T-cell (primary cell): ENCODE measurements around the gene FOXP1. TPM values are rescaled to one million over a fixed set of nuclear protein-coding genes. Genes with fewer than 3 reads are reported as not detected.

Experiments used
- ATAC-seq, 4 experiments: fragments of 200-7000 bp in 3 of 4; fragments of 150-1000 bp in 1 of 4; cut with Tn5 transposase; replicated peaks in 1 of 4; 1 replicate in 3 of 4; 2 replicates in 1 of 4; pipeline ENCODE4 v1.10.0; 2021; ENCODE audit warnings: moderate library complexity in 3 of 4, mild to moderate bottlenecking in 2 of 4, moderate number of reproducible peaks in 1 of 4
- CTCF ChIA-PET, 2 donors: fragments of 300-600 bp; sonication (Branson Sonifier 250); formaldehyde crosslinking; loops; one replicate each; lab custom pipeline; 2022; ENCODE audit warnings: antibody characterized with exemption in 2 of 2; lab: Charles Lee
- POLR2A ChIA-PET, 2 donors: fragments of 300-600 bp; sonication (Branson Sonifier 250); formaldehyde crosslinking; loops; one replicate each; lab custom pipeline; 2022; ENCODE audit warnings: antibody characterized with exemption in 2 of 2; lab: Charles Lee
- DNase-seq, 35 experiments: peaks; one replicate each; pipeline versions ENCODE4 v3.0.0 to v3.0.0-alpha.2; 2013 to 2023
- H3K27ac ChIP-seq: one replicate; pipeline ENCODE4 v1.5.1; 2013; ENCODE audit warnings: low read length
- H3K27me3 ChIP-seq, 2 experiments: replicated peaks in 1 of 2; 1 replicate in 1 of 2; 2 replicates in 1 of 2; pipeline versions ENCODE4 v1.6.1 to v1.7.0; 2013; ENCODE audit warnings: low read length in 1 of 2, mixed read lengths in 1 of 2; ENCODE audit not compliant: control insufficient read depth in 2 of 2, insufficient read depth in 2 of 2; ENCODE audit errors: extremely low read depth in 1 of 2
- H3K36me3 ChIP-seq, 2 donors: 1 replicate in 1 of 2; 2 replicates in 1 of 2; pipeline versions ENCODE4 v1.6.1 to v1.7.0; 2013; ENCODE audit warnings: low read length in 1 of 2; ENCODE audit not compliant: control insufficient read depth in 2 of 2, insufficient read depth in 1 of 2; ENCODE audit errors: extremely low read depth in 1 of 2
- H3K4me1 ChIP-seq, 2 experiments: 1 replicate in 1 of 2; 2 replicates in 1 of 2; pipeline versions ENCODE4 v1.6.1 to v1.7.0; 2013; ENCODE audit warnings: low read length in 2 of 2, mixed read lengths in 1 of 2; ENCODE audit not compliant: insufficient read depth in 2 of 2, control insufficient read depth in 1 of 2; ENCODE audit errors: extremely low read depth in 1 of 2
- H3K4me3 ChIP-seq, 2 donors: 1 replicate in 1 of 2; 2 replicates in 1 of 2; pipeline versions ENCODE4 v1.5.1 to v1.7.0; 2013; ENCODE audit warnings: mild to moderate bottlenecking in 2 of 2, low read length in 1 of 2, moderate library complexity in 1 of 2; ENCODE audit not compliant: control insufficient read depth in 1 of 2; ENCODE audit errors: extremely low read depth in 1 of 2
- H3K9me3 ChIP-seq: 2 replicates; pipeline ENCODE4 v1.7.0; 2013
- H3K27ac Mint-ChIP-seq, 2 donors: one replicate each; pipeline ENCODE4 v1.8.0; 2020 to 2021; ENCODE audit warnings: mild to moderate bottlenecking in 2 of 2, mixed read lengths in 2 of 2
- H3K27me3 Mint-ChIP-seq, 2 donors: one replicate each; pipeline ENCODE4 v1.8.0; 2021 to 2022; ENCODE audit warnings: mixed read lengths in 2 of 2
- H3K36me3 Mint-ChIP-seq: one replicate; pipeline ENCODE4 v1.8.0; 2021; ENCODE audit warnings: mixed read lengths
- H3K4me1 Mint-ChIP-seq, 3 donors: one replicate each; pipeline ENCODE4 v1.8.0; 2020 to 2022; ENCODE audit warnings: mixed read lengths in 3 of 3, mild to moderate bottlenecking in 1 of 3
- H3K4me3 Mint-ChIP-seq, 3 donors: one replicate each; pipeline ENCODE4 v1.8.0; 2020 to 2022; ENCODE audit warnings: mild to moderate bottlenecking in 3 of 3, mixed read lengths in 3 of 3, moderate library complexity in 3 of 3
- H3K9me3 Mint-ChIP-seq, 3 donors: one replicate each; pipeline ENCODE4 v1.8.0; 2020 to 2022; ENCODE audit warnings: mixed read lengths in 3 of 3
- WGBS: methylation state at CpG from one replicate; pipeline ENCODE4 v1.1.5; 2013; ENCODE audit warnings: missing lambda C conversion rate; ENCODE audit not compliant: insufficient coverage; 5-methylcytosine and 5-hydroxymethylcytosine counted together
- total RNA-seq, 35 experiments: library from RNA in 6 of 35; stranded (reverse) in 6 of 35; fragments of 120-200 nt in 1 of 35; gene quantifications; one replicate each; pipeline versions ENCODE4 v1.2.1 to v1.2.4 and lab custom pipeline; 2013 to 2026

FOXP1 gene
- total RNA-seq, 5 donors from 2014 or later (not counting 1 experiment from before 2014, with no cell fraction given) = 258 to 586 (median 290) TPM

- peak in 1 of 4 experiments; percentile 6 for ATAC-seq
- H3K27ac Mint-ChIP-seq = peak overlapping the region; percentile 84 to 88
- no peak overlapping the region for H3K4me3 ChIP-seq
These were observed 496.8 kb downstream of the FOXP1 start for GRCh38 chr3:71086777-71087142.

GRCh38 chr3:71083726-71084131 is 499.8 kb downstream of the FOXP1 start:
- ChIA-PET POLR2A (no interaction called here), CTCF (interaction anchor here in 1 of 2 donors (0.8 to 0.9 kb wide), 2 partner anchors 9 to 15 kb away, joined by 3 to 4 read pairs; no protein-coding TSS in a partner anchor)
- peaks cover 0 to 3% of the 10 kb centered on the region in 2 donors for H3K36me3 ChIP-seq
- H3K27ac ChIP-seq = peak overlapping the region; percentile 30
- Mint-ChIP-seq H3K4me3 (peak overlapping the region in 1 of 3 donors; percentile 6), H3K36me3 (peaks cover 39% of the 10 kb centered on the region), H3K27me3 (no peaks in the 10 kb centered on the region), H3K27ac (peak overlapping the region; percentile 79 to 90), H3K9me3 (peaks cover 0 to 4% (median 0%) of the 10 kb centered on the region in 3 donors), H3K4me1 (peaks cover 87 to 93% (median 89%) of the 10 kb centered on the region in 3 donors)
- peaks cover 50 to 57% of the 10 kb centered on the region in 2 experiments for H3K4me1 ChIP-seq
- WGBS = 54% methylated on average over 1 of the region's 3 CpGs
- ATAC-seq (no peak), DNase-seq (peak in 2 of 35 experiments; percentile 5 to 52)
- no peaks in the 10 kb centered on the region for H3K9me3 ChIP-seq
- H3K4me3 ChIP-seq = no peak overlapping the region
- H3K27me3 ChIP-seq = no peaks in the 10 kb centered on the region

More at GRCh38 chr3:71086777-71087142, 496.8 kb downstream of the FOXP1 start:
- Mint-ChIP-seq H3K36me3 (peaks cover 55% of the 10 kb centered on the region), H3K4me3 (peak overlapping the region; percentile 32 to 39 (median 36)), H3K9me3 (peaks cover 0 to 4% (median 0%) of the 10 kb centered on the region in 3 donors), H3K27me3 (no peaks in the 10 kb centered on the region), H3K4me1 (peaks cover 81 to 92% (median 88%) of the 10 kb centered on the region in 3 donors)
- Histone ChIP-seq H3K9me3 (no peaks in the 10 kb centered on the region), H3K4me1 (peaks cover 46 to 55% of the 10 kb centered on the region in 2 experiments), H3K27ac (peak overlapping the region; percentile 77), H3K36me3 (peaks cover 0 to 14% of the 10 kb centered on the region in 2 donors), H3K27me3 (no peaks in the 10 kb centered on the region)
- DNase-seq = no peak
- no CpG with 5 or more reads among the region's 4 CpGs for WGBS
- ChIA-PET CTCF (interaction anchor here (0.6 to 1.7 kb wide), 6 partner anchors 24 to 430 kb away, joined by 3 to 4 read pairs (median 4); no protein-coding TSS in a partner anchor), POLR2A (interaction anchor here (0.5 to 1.6 kb wide), 11 partner anchors 10 to 425 kb away, joined by 3 to 7 read pairs (median 3); no protein-coding TSS in a partner anchor)

- POLR2A ChIA-PET = no interaction called here
- CTCF ChIA-PET = no interaction called here
- Histone ChIP-seq H3K9me3 (no peaks in the 10 kb centered on the region), H3K4me3 (no peak overlapping the region), H3K27ac (no peak overlapping the region), H3K36me3 (peaks cover 0 to 3% of the 10 kb centered on the region in 2 donors), H3K27me3 (no peaks in the 10 kb centered on the region), H3K4me1 (peaks cover 50 to 53% of the 10 kb centered on the region in 2 experiments)
- 100% methylated on average over 1 of the region's 5 CpGs for WGBS
- DNase-seq = no peak
- Mint-ChIP-seq H3K4me1 (peaks cover 87 to 93% (median 89%) of the 10 kb centered on the region in 3 donors), H3K27ac (peak overlapping the region; percentile 79 to 90), H3K36me3 (peaks cover 39% of the 10 kb centered on the region), H3K9me3 (peaks cover 0 to 3% (median 0%) of the 10 kb centered on the region in 3 donors), H3K27me3 (no peaks in the 10 kb centered on the region), H3K4me3 (peak overlapping the region in 1 of 3 donors; percentile 6)
- ATAC-seq = no peak
These were observed 500.7 kb downstream of the FOXP1 start for GRCh38 chr3:71082833-71083232.

- CTCF ChIA-PET = interaction anchor here (0.6 kb wide), 2 partner anchors 162 to 370 kb away, joined by 4 to 6 read pairs; no protein-coding TSS in a partner anchor
- peak overlapping the region; percentile 7 for H3K27ac ChIP-seq
These were observed 502.9 kb downstream of the FOXP1 start for GRCh38 chr3:71080517-71081083.

GRCh38 chr3:71078723-71079525 is 504.6 kb downstream of the FOXP1 start:
- DNase-seq (peak in 10 of 35 experiments; percentile 8 to 29 (median 16)), ATAC-seq (peak in 2 of 4 experiments; percentile 34 to 61)
- peak overlapping the region in 2 of 3 donors; percentile 38 to 66 for H3K4me3 Mint-ChIP-seq
- Histone ChIP-seq H3K4me1 (peaks cover 52 to 53% of the 10 kb centered on the region in 2 experiments), H3K4me3 (no peak overlapping the region), H3K36me3 (peaks cover 3 to 7% of the 10 kb centered on the region in 2 donors), H3K27ac (peak overlapping the region; percentile 33), H3K9me3 (no peaks in the 10 kb centered on the region), H3K27me3 (no peaks in the 10 kb centered on the region)
- ChIA-PET CTCF (interaction anchor here in 1 of 2 donors (0.6 to 1.6 kb wide), 2 partner anchors 10 to 68 kb away, joined by 3 to 5 read pairs; no protein-coding TSS in a partner anchor), POLR2A (interaction anchor here in 1 of 2 donors (0.6 kb wide), 2 partner anchors 73 to 359 kb away, joined by 3 to 4 read pairs; no protein-coding TSS in a partner anchor)
- peaks cover 90 to 95% (median 91%) of the 10 kb centered on the region in 3 donors for H3K4me1 Mint-ChIP-seq
- WGBS = 72% methylated on average over 3 of the region's 8 CpGs
- H3K9me3 Mint-ChIP-seq = no peaks in the 10 kb centered on the region
- H3K36me3 Mint-ChIP-seq = peaks cover 23% of the 10 kb centered on the region
- no peaks in the 10 kb centered on the region for H3K27me3 Mint-ChIP-seq
- H3K27ac Mint-ChIP-seq = peak overlapping the region; percentile 80 to 86

More at GRCh38 chr3:71080517-71081083, 502.9 kb downstream of the FOXP1 start:
- Mint-ChIP-seq H3K27ac (peak overlapping the region; percentile 60 to 80), H3K9me3 (no peaks in the 10 kb centered on the region), H3K4me1 (peaks cover 90 to 94% (median 91%) of the 10 kb centered on the region in 3 donors), H3K27me3 (no peaks in the 10 kb centered on the region), H3K36me3 (peaks cover 33% of the 10 kb centered on the region), H3K4me3 (peak overlapping the region in 2 of 3 donors; percentile 37 to 66)
- POLR2A ChIA-PET = interaction anchor here (0.6 to 1.3 kb wide), 4 partner anchors 11 to 71 kb away, joined by 3 to 6 read pairs (median 3); no protein-coding TSS in a partner anchor
- Histone ChIP-seq H3K27me3 (no peaks in the 10 kb centered on the region), H3K36me3 (peaks cover 0 to 3% of the 10 kb centered on the region in 2 donors), H3K9me3 (no peaks in the 10 kb centered on the region), H3K4me3 (no peak overlapping the region), H3K4me1 (peaks cover 48 to 51% of the 10 kb centered on the region in 2 experiments)
- ATAC-seq (no peak), DNase-seq (no peak)
- WGBS = 77% methylated on average over 3 of the region's 4 CpGs
